OCI-LY1 (cell line): ENCODE measurements around the gene MARK2.

Experiments used
- EZH2 ChIP-seq: fragments of 200-600 bp; sonication (generic), shearing (Covaris generic); IDR thresholded peaks from 2 replicates; pipeline ENCODE4 v1.8.0; 2017; ENCODE audit warnings: borderline replicate concordance, mixed run types, mild to moderate bottlenecking, antibody characterized with exemption, low read length, moderate library complexity, mixed read lengths
- TF ChIP-seq, protein P1 (sequence below): fragments of 200-600 bp; sonication (generic), shearing (Covaris generic); IDR thresholded peaks from 2 replicates; pipeline ENCODE4 v1.5.1; 2017; ENCODE audit warnings: mild to moderate bottlenecking, antibody characterized with exemption, low read length, moderate library complexity, mixed read lengths

DNA sequence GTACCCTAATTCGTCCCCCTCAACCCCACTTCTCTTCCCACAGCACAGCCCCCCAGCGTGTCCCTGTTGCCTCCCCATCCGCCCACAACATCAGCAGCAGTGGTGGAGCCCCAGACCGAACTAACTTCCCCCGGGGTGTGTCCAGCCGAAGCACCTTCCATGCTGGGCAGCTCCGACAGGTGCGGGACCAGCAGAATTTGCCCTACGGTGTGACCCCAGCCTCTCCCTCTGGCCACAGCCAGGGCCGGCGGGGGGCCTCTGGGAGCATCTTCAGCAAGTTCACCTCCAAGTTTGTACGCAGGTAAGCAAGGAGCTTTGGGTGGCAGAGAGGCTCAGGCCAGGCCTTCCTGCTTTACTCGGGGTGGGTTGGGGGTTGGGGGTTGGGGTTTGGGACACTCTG is 65.8 kb downstream of the MARK2 start:
- TF ChIP-seq, protein P1, sequence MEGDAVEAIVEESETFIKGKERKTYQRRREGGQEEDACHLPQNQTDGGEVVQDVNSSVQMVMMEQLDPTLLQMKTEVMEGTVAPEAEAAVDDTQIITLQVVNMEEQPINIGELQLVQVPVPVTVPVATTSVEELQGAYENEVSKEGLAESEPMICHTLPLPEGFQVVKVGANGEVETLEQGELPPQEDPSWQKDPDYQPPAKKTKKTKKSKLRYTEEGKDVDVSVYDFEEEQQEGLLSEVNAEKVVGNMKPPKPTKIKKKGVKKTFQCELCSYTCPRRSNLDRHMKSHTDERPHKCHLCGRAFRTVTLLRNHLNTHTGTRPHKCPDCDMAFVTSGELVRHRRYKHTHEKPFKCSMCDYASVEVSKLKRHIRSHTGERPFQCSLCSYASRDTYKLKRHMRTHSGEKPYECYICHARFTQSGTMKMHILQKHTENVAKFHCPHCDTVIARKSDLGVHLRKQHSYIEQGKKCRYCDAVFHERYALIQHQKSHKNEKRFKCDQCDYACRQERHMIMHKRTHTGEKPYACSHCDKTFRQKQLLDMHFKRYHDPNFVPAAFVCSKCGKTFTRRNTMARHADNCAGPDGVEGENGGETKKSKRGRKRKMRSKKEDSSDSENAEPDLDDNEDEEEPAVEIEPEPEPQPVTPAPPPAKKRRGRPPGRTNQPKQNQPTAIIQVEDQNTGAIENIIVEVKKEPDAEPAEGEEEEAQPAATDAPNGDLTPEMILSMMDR: no peak
- TF ChIP-seq EZH2: no peak
